ENCODE results near the gene DNLZ.
"Not testable (repeated sequence)": the region's sequence is repeated elsewhere in the genome, so short reads cannot be mapped to it uniquely, and the experiment has no call there.

DNLZ gene

DNA sequence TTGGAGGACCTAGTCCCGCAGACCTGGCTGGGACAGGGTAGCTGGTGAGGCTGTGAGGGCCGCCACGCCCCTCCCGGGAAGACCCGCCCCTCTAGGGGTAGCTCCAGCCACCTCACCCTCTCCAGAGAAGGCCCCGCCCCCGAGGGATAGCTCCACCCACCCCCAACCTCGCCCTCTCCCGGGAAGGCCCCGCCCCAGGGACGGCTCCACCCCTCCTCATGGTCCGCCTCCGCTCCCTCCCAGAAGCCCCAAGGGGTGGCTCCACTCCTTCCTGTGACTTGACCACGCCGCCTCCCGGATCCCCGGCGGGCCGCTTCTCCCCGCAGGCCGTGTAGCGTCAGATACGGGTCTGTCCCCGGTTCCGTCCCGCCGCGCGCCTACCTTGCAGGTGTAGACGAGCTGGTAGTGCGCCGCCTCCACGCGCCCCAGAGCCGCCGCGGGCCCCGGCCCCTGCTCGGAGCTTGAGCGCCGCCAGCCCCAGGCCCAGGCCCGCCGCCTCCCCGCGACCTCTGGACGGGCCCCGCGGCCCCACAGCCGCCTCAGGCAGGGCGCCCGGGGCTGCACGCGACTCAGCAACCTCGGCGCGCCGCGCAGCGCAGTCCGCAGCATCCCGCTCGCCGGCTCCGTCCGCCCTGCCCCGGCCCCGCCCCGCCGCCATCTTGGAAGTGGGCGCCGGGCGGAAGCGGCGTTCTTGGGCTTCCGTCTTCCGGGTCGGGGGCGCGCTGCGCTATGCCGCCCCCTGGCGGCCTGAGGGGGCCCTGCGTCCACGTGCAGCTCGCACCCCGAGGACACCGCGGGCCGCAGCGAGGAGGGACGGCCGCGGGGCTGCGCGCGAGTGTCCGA lies at the start of gene DNLZ:
TSS of gene DNLZ (minus strand) at position 639 of the 843 bp plus-strand sequence. CDS start at position 609, 30 bp downstream.
- peak; percentile 93 for DNase-seq (ENCODE audit: low read depth)

DNA sequence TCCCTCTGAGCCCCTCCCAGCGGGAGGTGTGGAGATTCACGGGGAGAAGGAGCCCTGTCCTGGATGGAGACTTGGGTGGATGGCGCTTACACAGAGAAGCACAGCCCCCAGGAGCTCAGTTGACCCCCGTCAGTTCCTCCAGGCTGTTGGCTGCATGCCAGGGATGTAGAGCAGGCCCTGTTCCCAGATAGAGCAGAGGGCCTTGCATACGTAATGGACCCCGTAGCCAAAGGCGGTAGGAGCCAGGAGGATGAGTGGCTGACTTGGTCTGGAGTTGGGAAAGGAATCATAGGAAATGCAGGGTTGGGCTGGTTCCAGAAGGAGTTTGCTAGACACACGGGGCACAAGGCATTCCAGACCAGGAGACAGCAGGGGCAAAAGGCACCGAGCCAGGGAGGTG lies 49.4 kb upstream of the DNLZ start:
- no peak for DNase-seq (ENCODE audit: low read depth)

DNA sequence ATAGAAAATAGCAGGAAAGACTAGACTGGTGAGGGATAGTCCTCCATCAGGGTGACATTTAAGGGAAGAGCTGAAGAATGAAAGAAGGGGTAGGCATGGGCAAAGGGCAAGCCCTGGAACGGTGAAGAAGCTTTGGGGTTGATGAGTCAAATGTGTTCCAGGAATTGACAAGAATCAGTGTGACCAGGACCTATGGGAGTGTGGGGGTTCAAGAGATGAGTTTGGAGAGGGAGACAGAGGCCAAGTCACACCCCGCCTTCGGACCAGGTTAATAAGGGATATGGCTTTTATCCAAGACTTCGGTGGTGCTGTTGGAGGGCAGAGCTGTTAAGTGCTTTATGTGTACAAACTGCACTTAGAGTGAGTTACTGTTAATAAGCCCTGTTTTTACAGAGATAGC lies 47.8 kb upstream of the DNLZ start:
- DNase-seq (ENCODE audit: low read depth), result no peak

DNA sequence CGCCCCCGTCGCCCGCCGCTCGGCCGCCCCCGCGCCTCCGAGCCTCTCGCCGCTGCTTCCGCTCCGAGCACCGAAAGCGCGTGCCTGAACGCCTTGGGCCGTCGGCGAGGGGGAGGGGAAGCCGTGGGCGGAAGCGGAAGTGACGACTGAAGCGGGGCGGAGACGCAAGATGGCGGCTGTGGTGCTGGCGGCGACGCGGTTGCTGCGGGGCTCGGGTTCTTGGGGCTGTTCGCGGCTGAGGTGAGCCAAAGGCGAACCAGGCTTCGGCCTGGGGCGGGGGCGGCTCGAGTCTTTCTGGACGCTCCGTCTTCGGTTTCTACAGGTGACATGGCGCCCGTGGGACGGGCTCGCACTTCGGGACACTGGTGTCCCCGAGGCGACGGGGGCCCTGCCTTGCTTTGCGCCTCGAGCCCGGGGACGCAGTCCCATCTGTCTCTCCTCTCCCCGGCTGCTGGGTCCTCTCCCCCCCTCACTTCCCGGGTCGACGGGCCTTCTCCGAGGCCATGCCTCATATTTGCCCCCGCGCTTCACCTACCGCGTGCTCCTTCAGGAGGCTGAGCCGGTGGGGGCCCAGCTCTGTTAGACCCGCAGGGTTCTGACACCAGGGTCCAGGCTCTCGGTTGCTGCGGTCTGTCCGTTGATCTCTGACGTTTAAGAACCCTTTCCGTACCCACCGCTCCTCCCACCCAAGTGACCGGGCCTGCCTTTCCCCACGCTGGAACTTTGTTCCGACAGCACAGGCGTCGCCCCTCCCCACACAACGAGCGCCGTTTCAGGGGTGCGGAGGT lies 47.1 kb upstream of the DNLZ start, which contains the start of the genes ENTR1 and PMPCA:
TSS of gene ENTR1 (minus strand) at position 115 of the 788 bp plus-strand sequence. CDS start 217 bp downstream, outside the sequence.
TSS of gene PMPCA (plus strand) at position 159 of the 788 bp plus-strand sequence. CDS start at position 170, 11 bp downstream.
- peak; percentile 96 for DNase-seq (ENCODE audit: low read depth)

DNA sequence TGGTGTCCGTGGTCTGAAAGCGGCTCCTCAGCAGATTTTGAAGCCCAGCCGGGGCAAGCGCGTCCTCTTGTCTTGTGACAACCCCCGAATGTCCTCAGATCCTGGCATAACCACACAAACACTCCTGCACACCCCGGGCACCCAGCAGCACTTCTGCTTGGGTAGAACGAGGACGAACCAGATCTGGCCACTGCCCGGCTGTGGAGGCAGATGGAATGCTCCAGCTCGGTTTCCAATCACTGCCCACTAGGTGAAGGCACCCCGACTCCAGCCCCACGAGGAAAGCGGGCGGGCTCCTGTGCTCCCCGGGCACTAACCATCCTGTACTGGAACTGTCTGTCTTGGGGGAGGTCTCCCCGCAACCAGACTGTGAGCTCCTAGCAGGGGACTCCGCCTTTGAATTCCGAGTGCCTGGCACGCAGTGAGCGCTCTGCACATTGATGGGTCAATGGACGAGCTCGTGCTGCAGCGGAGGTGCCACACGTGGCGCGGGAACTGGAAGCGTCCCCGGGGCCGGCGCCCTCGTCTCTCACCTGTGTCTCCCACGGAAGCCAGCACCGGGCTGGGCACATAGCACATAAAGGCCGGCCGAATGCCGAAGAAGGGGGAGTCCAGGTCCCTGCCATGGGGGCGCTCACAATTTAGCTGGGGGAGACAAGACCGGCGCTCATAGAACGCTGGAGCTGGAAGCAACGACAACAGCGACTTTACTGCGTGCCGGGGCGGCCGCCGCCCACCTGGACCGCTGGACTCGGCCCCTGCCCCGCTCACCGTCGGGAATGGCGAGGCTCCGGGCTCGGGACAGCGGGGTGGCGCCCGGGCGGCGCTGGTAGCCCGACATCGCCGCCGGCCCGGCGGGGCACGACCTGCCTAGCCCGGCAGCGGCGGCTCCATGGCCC lies 46.3 kb upstream of the DNLZ start:
- no peak for DNase-seq (ENCODE audit: low read depth)

DNA sequence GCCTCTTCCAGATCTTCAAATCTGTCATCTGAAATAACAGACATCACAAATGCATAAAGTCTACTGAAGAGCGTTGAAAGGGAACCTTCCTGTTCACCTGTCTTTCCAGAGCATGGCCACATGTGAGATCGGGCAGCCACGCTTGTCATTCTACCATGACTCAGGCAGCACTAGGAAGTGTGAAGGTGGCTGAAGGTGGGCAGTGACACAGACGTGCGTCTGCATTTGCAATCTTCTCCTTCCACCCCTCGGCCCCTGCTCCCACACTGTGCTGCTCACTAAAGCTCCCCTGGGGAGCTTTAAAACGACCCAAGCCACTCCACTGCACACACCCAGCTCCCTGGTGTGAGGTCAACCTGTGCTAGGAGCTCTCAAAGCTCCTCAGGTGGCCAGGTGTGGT lies 44.4 kb upstream of the DNLZ start:
- no peak for DNase-seq (ENCODE audit: low read depth)

DNA sequence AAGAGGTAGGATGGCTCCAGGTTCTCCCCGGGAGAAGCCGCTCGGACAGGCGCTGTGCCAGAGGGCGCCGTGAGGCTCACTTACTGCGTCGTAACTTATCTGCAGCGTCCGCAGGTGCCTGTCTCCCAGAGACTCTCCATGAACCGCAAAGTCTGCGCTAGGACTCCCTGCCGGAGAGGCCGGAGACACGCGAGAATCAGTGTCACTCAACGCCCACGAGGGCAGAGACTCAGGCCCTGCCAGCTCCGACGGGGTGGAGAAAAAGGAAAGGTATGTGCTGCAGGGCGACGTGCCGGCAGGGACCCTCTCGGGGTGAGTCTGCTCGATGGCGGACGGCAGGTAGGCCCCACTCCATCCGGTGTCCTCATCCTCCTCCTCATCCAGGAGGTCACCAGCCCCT lies 43.5 kb upstream of the DNLZ start:
- DNase-seq (ENCODE audit: low read depth), result not testable (repeated sequence)

DNA sequence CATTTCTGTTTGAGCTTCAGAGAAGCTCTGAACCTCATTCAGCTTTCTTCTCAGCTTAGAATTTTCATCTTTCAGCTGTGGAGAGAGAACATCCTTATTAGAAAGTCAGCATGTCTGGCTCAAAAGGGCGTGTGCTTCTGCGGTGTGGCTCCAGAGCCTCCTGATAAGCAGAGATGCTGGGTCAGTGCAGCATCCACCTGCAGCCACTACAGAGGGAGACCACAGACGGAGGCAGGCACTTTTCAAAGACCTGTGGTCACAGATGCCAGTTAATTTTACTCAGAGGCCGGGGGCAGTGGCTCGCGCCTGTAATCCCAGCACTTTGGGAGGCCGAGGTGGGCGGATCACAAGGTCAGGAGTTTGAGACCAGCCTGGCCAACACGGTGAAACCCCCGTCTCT lies 42.4 kb upstream of the DNLZ start:
- not testable (repeated sequence) for DNase-seq (ENCODE audit: low read depth)

DNA sequence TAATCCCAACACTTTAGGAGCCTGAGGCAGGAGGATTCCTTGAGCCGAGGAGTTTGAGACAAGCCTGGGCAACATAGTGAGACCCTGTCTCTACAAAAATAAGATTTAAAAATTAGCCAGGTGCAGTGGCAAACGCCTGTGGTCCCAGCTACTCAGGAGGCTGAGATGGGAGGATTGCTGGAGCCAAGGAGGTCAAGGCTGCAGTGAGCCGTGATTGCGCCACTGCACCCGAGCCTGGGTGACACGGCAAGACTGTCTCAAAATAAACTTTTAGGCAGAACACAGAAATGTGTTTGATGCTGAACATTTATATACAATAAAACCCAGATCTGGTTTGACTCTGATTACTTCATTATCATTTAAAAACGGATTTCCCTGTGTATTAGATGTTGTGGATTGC lies 41.9 kb upstream of the DNLZ start:
- DNase-seq (ENCODE audit: low read depth), result no peak

DNA sequence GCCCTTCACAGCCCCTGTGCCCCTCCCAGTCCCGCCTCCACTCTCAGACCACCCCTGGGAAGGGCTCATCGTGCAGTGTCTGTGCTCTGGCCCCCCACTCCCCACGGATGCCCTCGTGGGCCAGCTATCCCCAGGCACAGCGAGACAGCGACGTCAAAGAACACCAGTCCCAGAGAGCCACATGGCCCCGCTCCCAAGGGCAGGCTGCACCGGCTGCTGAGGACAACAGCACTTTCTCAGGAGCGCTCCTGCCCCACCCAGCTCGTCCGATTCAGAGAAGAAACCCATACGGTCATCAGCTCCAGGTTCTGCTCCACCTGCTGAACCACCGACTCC lies 41.2 kb upstream of the DNLZ start:
- no peak for DNase-seq (ENCODE audit: low read depth)

DNA sequence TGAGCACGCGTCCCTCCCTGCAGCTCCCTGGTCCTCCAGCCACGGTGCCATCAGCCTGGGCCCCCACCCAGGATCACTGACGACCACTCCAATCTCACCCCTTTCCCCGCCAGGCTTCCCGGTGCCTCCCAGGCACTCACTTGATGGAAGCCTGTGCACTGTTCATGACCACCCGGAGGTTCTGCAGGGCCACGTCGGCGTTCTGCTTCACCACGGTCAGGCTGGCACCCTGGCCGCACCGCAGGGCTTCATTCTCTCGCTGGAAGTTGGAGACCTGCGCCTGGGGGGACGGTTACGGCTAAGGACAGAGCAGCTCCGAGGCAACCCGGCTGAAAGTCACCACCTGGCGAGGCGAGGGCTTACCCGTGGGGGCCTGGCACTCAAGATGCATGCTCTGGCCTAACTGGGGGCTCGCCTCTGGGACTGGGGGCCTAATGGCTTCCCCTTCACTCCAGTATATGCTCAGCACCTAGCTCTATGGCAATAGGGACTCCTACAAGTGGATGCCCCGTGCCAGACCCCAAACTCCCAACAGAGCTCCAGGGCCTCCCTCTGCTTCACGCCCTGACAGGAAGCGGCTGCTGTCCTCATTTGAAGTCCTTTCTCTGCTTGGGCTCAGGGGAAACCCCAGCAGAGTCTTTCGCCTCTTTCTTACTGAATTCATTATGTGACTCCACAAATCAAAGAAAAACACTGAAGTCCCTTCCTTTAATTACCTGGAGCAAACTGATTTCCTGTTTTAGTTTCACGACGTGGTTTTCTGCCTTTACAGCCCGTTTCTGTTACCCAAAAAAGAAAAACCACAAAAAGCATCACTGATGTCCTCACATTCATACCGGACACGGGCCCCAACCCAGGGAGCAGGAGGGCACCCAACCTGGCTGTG lies 40.6 kb upstream of the DNLZ start:
- DNase-seq (ENCODE audit: low read depth), result no peak

DNA sequence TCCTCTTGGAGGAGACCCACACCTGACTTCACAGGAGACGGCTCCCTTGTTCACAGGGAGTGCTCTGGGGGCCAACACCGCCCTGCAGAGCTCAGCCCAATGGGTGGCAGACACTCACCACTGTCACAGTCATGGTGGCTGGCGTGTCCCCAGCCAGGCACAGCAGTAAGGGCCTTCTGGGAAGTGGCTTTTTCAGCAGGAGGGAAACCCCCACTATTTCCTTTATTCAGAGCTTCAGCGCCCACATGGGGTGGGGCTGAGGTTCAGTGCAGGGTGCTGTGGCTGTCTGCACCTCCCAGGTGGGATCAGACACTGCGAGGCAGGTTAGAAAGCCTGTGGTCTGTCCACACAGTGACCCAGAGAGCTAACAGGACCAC lies 40.0 kb upstream of the DNLZ start:
- peak; percentile 64 for DNase-seq (ENCODE audit: low read depth)

DNA sequence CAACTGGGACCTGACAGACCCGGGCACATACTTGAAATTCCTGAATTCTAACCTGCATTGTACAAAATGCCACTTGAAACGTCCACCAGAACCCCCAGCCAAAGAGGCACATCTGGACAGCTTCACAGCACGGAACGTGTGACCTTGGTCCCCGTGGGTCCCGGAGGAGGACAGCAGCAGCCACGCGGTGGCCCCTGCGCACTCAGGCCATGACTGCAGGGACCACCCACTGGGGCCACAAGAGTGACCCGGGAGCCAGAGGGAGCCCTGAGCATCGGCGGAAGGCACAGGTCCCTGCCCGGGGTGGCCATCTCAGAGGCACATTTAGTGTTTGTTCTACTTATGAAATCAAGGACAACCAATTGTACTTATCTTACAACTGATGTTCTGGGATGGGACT lies 38.5 kb upstream of the DNLZ start:
- DNase-seq (ENCODE audit: low read depth), result no peak

DNA sequence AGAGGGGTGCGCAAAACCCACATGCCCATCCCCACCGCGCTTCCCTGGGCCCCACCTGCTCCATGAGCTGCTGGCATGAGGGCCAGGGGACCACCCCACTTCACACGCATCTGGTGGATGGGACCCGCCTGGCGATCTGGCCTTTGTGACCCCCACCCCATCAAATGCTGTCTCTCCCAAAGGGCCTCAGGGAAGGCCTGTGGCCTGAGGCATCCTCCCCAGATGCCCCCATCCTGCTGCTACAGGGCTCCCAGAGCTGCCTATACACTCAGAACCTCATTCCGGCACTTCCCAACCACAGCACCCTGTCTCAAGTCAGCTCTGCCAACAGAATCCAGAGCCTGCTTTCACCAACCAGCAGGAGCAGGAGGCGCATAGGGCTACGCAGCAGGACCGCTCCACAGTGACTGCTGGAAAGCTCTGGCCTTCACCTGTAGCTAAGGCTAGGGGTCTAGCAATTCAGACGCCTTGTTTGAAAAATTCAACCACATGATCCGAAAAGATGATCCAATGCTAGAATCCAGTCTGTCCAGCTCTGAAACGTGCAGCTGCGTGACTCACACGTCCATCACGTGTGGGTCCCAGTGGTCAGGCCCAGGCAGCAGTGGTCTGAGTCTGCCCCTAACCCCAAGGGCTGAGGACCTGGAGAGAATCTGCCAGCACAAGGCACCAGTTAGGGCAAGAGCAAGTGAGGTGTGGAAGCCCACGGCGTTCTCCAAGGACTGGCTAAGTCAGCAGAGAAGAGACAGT lies 37.8 kb upstream of the DNLZ start:
- no peak for DNase-seq (ENCODE audit: low read depth)

DNA sequence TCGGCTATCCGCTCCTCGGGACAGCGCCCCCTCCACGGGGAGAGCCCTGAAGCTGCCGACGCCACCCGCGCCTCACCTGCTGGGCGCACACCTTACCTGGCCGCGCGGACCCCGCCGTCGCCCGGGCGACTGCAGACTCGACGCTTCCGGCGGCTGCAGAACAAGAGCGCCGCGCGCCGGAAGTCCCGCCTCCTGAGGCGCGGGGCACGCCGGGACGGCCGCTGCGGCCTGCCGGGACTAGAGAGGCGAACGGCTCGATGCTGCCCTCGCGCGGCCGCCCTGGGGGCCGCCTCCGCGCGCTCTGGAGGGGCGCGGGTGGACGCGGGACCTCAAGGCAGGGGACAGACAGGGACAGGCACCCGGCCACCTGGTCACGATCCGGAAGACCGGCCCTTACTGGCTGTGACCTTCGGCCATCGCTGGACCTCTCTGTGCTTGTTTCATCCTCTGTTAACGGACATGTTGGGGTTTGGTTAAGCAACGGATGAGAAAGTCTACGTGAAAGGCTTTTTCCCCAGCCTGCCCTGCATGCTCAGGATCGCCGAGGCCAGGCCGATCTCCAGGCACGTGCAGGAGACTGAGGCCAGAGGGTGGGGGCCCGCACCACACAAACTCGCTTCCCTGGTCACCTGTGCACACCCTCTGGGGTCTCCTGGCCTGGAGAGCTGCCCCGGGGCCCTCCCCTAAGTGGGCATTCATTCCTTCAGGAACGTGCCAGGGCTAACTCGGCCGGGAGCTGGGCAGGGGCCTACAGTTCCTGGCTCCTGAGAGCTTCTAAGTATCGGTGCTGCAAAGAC lies 36.7 kb upstream of the DNLZ start, which contains the start of gene SNAPC4:
TSS of gene SNAPC4 (minus strand) at position 133 of the 797 bp plus-strand sequence. CDS start 1,742 bp downstream, outside the sequence.
- DNase-seq (ENCODE audit: low read depth), result peak; percentile 83

DNA sequence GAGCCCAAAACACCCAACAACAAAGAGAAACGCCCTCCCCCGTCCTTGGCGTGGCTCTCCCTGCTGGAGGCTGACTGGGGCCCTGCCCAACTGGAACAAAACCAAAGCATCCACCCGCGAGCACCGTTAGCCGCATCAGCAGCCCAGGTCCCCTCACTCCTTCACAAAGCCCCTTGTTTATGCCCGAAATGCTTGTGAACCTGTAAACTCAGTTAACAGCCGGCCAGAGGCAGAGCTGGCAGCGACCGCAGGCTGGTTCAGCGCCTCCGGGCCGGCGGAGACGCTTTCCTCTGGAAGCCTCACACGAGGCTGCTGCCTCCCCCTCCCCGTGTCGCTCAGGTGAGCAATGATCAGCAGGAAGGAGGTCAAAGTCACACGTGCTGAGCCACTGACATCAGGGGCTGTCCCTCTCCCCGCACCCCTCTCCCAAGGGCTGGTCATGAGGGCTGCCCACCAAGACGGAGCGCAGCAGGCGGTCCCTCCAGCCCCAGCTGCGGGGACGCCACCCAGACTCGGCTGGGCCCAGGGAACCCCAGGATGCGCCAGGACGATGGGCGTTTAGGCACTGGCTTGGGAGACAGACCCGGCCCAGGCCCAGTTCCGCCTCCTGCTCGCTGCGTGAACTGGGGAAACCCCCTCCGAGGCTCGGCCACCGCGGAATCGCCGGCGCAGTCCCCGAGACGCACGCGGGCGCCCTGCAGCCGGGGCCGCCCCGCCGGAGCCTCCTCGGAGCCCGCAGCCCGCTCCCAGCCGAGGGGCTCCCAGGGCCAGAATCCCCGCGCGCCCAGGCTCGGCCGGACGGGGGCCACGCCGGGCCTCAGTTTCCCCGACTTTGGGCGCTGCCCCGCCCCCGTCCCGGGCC lies 35.9 kb upstream of the DNLZ start:
- no peak for DNase-seq (ENCODE audit: low read depth)

DNA sequence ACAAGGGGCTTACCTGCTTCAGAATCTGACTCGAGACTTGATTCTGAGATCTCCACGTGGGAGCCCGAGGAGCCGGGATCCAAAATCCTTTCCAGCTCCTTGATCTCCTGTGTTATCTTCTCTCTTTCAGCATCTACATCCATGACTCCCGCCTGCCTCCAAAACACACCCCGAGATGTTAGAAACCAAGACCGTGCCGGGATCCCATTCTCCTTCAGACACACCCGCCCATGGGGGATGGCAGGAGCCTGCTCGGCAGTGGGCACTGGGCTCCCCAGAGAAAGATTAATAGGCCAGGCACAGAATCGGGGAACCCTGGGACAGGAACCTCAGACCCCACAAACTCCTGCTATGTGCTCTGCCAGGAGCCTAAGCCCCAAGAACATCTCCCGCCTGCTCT lies 34.7 kb upstream of the DNLZ start:
- no peak for DNase-seq (ENCODE audit: low read depth)

DNA sequence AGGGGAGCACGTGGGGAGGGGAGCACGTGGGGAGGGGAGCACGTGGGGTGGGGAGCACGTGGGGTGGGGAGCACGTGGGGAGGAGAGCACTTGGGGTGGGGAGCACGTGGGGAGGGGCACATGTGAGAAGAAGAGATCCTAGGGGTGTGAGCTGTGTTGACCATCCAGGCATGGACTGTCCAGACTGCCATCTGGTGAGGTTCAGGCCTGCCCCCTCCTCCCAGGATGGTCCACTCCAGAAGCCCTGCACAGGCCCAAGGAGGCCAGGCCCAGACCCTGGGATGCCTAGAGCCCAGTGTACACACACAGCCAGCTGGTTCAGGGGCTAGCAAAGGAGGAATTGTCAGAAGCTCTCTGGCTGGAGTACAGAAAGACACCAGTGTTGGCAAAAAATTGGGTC lies 34.1 kb upstream of the DNLZ start:
- DNase-seq (ENCODE audit: low read depth), result no peak

DNA sequence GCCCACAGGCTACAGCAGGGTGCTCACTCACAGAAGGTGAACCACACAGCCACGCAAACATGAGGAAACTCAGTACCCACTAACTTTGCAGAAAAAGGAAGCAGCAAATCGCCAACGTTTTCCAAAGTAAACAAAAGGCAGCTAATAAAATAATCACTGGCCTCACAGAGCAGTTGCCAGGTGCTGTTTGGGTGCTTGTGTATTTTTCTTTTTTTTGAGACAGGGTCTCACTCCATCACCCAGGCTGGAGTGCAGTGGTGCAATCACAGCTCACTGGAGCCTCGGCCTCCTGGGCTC lies 32.6 kb upstream of the DNLZ start:
- DNase-seq (ENCODE audit: low read depth), result no peak

All from stimulated activated CD8-positive, alpha-beta memory T cell treated with anti-CD3 and anti-CD28 coated beads, Interleukin-4, amount 100 ng/mL, for 24 hours (primary cell).